GM10266 (cell line): ENCODE data around the gene C5orf47.

Experiments
- DNase-seq: peaks from one replicate; pipeline ENCODE4 v3.0.0; 2012; ENCODE audit errors: extremely low spot score
- CTCF ChIP-seq: IDR thresholded peaks from 2 replicates; pipeline ENCODE4 v1.5.1; 2012; ENCODE audit warnings: mild to moderate bottlenecking, low read depth; ENCODE audit not compliant: control insufficient read depth, insufficient read depth; ENCODE audit errors: missing control alignments

The C5orf47 gene

GRCh38 chr5:173950829-173951228 lies 38.1 kb upstream of the C5orf47 start:
- no peak for TF ChIP-seq CTCF
- DNase-seq: no peak

- no peak for TF ChIP-seq CTCF
Measured at GRCh38 chr5:173953528-173954090, 35.4 kb upstream of the C5orf47 start.

GRCh38 chr5:173954671-173955521 lies 34.1 kb upstream of the C5orf47 start:
- no peak for DNase-seq
- TF ChIP-seq CTCF: no peak

More at GRCh38 chr5:173953528-173954090, 35.4 kb upstream of the C5orf47 start:
- no peak for DNase-seq

- DNase-seq: no peak
- no peak for TF ChIP-seq CTCF
Measured at GRCh38 chr5:173960986-173961385, 28.0 kb upstream of the C5orf47 start.

GRCh38 chr5:173961418-173961817 lies 27.6 kb upstream of the C5orf47 start:
- no peak for TF ChIP-seq CTCF
- no peak for DNase-seq

GRCh38 chr5:173962436-173962972 lies 26.5 kb upstream of the C5orf47 start:
- no peak for DNase-seq
- TF ChIP-seq CTCF: no peak
